NCI-H128 (cell line): ENCODE results near the gene CRYM.
"Not testable (repeated sequence)": the region's sequence is repeated elsewhere in the genome, so short reads cannot be mapped to it uniquely, and the experiment has no call there.

Source experiments
- DNase-seq: peaks from one replicate; lab custom pipeline; 2025; ENCODE audit not compliant: unreplicated experiment; lab: John Stamatoyannopoulos, UW

The CRYM gene

DNA sequence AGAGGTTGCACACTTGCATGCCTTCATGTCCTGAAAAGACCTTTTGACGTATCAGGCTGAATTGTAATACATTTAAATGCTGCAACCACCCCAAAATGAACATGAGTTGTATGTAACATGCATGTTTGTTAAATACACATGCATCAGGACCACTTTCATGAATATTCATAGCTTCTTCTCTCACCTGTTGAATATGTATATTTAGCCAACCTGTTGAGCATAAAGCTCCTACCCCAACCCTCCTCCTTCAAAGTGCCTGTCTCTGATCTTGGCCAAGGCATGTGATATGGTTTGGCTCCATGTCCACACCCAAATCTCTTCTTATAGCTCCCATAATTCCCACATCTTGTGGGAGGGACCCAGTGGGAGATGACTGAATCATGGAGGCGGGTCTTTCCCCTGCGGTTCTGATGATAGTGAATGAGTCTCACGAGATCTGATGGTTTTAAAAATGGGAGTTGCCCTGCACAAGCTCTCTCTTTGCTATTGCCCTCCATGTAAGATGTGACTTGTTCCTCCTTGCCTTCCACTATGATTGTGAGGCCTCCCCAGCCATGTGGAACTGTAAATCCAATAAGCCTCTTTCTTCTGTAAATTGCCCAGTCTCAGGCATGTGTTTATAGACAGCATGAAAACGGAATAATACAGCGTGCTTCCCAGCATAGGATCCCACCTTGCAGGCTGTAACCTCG, 3.8 kb upstream of the CRYM start:
- DNase-seq = no peak

GRCh38 chr16:21279501-21279900, 1.4 kb upstream of the CRYM start:
- no peak for DNase-seq

- no peak for DNase-seq
Observed at GRCh38 chr16:21277045-21277926, 804 bp downstream of the CRYM start.

DNA sequence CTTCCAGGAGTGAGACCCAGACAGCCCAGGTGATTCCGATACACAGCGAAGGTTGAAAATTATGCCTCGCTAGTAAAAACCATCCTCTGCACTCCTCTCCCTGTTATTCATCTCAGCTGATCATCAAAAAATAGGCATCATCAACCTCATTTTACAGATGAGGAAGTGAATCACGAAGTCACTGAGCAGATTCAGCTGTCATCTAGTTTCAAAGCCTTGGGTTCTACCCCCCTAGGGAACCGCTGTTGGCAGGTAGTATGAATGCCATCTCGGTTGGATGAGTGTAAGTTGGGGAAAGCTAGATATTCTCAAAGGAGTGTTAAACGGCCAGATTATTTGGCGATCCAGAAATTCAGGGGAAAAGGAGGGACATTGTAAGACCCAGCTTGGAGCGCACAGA, 2.0 kb downstream of the CRYM start:
- DNase-seq = no peak

DNA sequence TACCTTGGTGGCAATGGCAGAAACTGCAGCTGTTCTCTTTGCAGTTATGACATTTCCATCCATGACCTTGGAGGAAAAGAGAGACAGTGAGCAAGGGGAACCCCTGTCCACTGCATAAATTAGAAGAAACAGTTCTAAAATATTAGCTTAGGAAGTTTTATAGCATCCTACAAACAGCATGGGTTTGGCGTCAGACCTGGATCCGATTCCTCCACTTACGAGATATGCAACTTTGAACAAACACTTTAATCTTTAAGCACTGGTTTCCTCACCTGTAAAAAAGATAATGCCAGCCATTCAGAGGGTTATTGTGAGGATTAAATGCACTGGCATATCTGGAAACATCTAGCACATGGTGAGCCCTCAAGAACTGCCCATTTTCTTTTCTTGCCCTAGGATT, 2.6 kb downstream of the CRYM start:
- no peak for DNase-seq

DNA sequence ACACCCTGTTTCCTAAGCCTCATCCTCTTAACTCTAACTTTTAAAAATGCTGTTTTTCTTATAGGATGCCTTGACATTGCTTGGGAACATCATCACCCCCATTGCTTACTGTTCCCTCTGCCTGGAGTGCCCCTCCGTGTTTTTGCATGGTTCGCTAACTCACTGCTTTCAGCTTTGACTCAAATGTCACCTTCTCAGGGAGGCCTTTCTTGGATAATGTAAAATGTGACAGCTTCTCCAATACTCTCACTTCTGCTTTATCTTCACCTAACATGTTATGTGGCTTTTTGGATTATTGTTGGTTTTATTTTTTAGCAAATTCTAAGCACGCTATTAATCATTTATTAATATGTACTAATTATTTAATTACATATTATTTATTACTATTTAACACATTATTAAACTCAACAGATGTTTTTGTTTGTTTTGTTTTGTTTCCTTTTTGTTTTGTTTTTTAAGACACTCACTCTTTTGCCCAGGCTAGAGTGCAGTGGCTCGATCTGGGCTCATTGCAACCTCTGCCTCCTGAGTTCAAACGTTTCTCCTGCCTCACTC, 3.8 kb downstream of the CRYM start:
- no peak for DNase-seq

DNA sequence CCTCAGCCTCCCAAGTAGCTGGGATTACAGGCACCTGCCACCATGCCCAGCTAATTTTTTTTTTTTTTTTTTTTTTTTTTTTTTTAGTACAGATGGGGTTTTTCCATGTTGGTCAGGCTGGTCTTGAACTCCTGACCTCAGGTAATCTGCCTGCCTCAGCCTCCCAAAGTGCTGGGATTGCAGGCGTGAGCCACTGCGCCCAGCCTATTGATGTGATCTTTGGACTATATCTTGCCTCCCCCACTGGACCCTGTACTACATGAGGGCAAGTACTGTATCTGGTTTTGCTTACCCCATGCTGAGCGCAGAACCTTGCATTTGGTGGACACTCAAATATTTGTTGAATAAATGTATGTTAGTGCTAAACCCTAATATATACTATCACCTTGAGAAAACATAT, 5.3 kb downstream of the CRYM start:
- DNase-seq = not testable (repeated sequence)

GRCh38 chr16:21272253-21272652, 5.8 kb downstream of the CRYM start:
- no peak for DNase-seq

DNA sequence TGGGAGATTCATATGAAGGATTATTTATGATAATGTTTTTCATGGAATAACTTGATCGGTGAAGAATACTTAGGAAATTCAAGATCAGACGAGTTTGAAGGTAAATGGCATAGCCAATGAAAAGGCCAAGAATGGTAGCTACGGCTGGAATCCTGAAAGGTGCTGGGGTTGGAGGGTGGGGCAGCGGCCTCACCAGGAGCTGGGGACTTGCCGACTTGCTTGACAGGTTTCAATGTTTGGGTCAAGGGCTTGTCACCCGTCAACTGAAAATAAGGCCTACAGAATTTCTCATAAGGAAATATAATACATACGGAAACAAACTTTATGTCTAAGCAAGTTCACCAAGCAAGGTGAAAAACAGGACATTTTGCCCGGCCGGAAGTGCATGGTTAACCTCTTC, 9.9 kb downstream of the CRYM start:
- DNase-seq = no peak

DNA sequence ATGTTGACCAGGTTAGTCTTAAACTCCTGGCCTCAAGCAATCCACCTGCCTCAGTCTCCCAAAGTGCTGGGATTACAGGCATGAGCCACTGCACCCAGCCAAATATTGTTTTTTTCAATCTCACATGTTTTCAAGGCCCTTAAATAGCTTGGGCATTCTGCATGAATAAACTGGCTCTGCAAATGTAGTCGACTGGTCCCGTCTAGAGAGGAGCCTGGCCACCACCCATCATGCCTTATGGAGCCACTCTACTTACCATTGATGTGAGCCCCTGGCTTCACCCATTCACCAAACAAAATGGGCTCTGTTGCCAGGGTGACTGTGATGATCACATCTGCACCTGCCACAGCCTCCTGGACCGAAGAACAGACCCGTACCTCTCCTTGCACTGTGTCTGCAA, 10.8 kb downstream of the CRYM start:
- no peak for DNase-seq

DNA sequence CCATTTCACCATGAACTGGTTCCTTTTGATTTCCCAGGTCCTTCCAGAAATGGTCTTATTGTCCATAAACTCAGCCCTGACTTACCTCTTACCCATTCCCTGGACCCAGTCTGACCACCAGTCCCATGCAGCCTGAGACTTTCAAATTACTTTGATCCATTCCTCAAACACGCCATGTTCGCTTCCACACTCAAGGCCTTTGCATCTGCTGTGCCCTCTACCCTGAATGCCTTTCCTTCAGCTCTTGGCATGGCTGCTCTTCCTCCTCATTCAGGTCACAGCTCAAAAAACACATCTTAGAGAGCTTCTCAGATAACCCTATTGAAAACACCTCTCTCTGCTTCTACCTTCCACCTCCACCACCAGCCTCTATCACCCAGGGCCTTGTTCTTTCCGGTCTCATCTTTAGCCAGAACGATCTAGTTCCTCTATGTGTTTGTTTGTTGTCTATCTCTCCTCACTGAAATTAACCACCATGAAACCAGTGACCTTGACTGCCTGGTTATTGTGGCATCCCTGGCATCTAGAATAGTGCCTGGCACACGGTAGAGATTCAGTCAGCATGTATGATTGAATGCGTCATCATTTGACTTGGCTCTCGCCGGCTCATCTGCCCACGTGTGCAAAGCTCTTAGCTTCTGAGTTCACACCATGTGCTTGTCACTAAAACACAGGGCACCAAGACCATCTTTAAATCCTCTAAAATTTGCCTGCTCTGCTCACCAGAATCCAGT, 12.8 kb downstream of the CRYM start:
- no peak for DNase-seq

- no peak for DNase-seq
Observed at GRCh38 chr16:21264571-21265036, 13.5 kb downstream of the CRYM start.

GRCh38 chr16:21263640-21264570, 14.2 kb downstream of the CRYM start:
- no peak for DNase-seq

GRCh38 chr16:21262779-21263639, 15.1 kb downstream of the CRYM start:
- no peak for DNase-seq

- DNase-seq = no peak
Observed at GRCh38 chr16:21260870-21261791, 17.0 kb downstream of the CRYM start.

GRCh38 chr16:21257284-21257683, 20.8 kb downstream of the CRYM start:
- DNase-seq = no peak

DNA sequence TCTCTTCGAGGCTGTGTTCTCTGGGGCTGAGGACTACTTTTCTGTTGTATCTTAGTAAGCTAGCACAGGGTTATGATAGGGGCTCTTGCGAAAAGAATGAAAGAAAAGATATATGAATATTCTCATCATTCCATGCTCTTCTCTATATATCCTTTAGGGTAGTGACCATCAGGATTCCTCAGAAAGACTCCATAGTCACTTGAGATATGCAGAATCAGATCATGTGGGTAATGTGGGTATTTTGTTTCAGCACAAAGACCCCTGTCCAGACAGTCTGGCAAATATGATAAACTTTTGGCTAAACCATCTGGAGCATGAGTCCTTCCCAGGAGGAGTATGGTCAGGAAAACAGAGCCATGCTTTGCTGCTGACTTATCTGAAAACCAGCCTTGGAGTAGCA, 21.5 kb downstream of the CRYM start:
- no peak for DNase-seq

DNA sequence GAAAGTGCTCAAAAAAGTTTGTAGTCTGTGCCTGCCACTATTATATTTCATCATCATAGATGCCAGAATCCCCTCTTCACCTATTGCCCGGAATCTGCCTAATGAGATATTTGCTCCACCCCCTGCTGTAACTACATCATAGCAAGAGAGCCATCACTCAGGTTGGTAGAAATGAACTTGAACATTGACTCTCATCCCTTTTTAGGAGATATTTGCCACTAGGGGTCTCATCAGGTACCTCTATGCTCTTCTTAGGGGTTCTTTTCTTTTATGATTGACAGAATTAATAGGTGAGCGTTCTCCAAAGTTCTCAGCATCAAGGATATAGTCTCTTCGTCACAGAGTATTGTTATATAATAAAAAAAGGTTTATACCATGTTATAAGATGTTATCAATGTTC, 24.6 kb downstream of the CRYM start:
- DNase-seq = no peak
